HEK293T (cell line): ENCODE measurements around the gene ZACN.

Experiments used
- CTCF ChIA-PET: fragments of 350-600 bp; formaldehyde crosslinking; extraction: SDS; loops from one replicate; lab custom pipeline; 2021; ENCODE audit warnings: antibody characterized with exemption, inconsistent platforms; lab: Yijun Ruan, JAX
- POLR2A ChIA-PET: fragments of 350-600 bp; formaldehyde crosslinking; extraction: SDS; loops from one replicate; lab custom pipeline; 2020; ENCODE audit warnings: antibody characterized with exemption, inconsistent platforms; lab: Yijun Ruan, JAX
- DNase-seq: peaks from one replicate; pipeline ENCODE4 v3.0.0; 2012; ENCODE audit warnings: mixed read lengths; ENCODE audit errors: extremely low spot score
- ARNT ChIP-seq: fragments of 450-650 bp; IDR thresholded peaks from 2 replicates; pipeline ENCODE4 v1.6.1; 2017; ENCODE audit warnings: mild to moderate bottlenecking
- BHLHE40 ChIP-seq: fragments of 450-650 bp; IDR thresholded peaks from 2 replicates; pipeline ENCODE4 v1.6.1; 2016; ENCODE audit warnings: mild to moderate bottlenecking, moderate library complexity, borderline replicate concordance
- CTBP1 ChIP-seq: fragments of 450-650 bp; IDR thresholded peaks from 2 replicates; pipeline ENCODE4 v1.6.1; 2016; ENCODE audit warnings: borderline replicate concordance
- ELF4 ChIP-seq: fragments of 450-650 bp; IDR thresholded peaks from 2 replicates; pipeline ENCODE4 v1.6.1; 2017; ENCODE audit warnings: antibody characterized with exemption
- FOXA1 ChIP-seq: fragments of 450-650 bp; IDR thresholded peaks from 2 replicates; pipeline ENCODE4 v1.6.1; 2016; ENCODE audit warnings: mild to moderate bottlenecking
- FOXK2 ChIP-seq: fragments of 450-650 bp; IDR thresholded peaks from 2 replicates; pipeline ENCODE4 v1.6.1; 2016; ENCODE audit warnings: mild to moderate bottlenecking
- FOXM1 ChIP-seq: fragments of 450-650 bp; IDR thresholded peaks from 2 replicates; pipeline ENCODE4 v1.6.1; 2017; ENCODE audit warnings: mild to moderate bottlenecking, borderline replicate concordance
- HDGF ChIP-seq: fragments of 450-650 bp; IDR thresholded peaks from 2 replicates; pipeline ENCODE4 v1.6.1; 2017; ENCODE audit warnings: antibody characterized with exemption, borderline replicate concordance
- L3MBTL2 ChIP-seq: fragments of 450-650 bp; conservative IDR thresholded peaks from 2 replicates; pipeline ENCODE4 v1.6.1; 2016; ENCODE audit warnings: mild to moderate bottlenecking
- LEF1 ChIP-seq: fragments of 450-650 bp; IDR thresholded peaks from 2 replicates; pipeline ENCODE4 v1.6.1; 2017; ENCODE audit warnings: mild to moderate bottlenecking, borderline replicate concordance
- NFRKB ChIP-seq: fragments of 450-650 bp; IDR thresholded peaks from 2 replicates; pipeline ENCODE4 v1.6.1; 2016; ENCODE audit warnings: mild to moderate bottlenecking, moderate library complexity
- SP1 ChIP-seq: fragments of 450-650 bp; IDR thresholded peaks from 2 replicates; pipeline ENCODE4 v1.6.1; 2017
- SUZ12 ChIP-seq: fragments of 450-650 bp; IDR thresholded peaks from 2 replicates; pipeline ENCODE4 v1.6.1; 2016; ENCODE audit warnings: mild to moderate bottlenecking
- TARDBP ChIP-seq: fragments of 450-650 bp; IDR thresholded peaks from 2 replicates; pipeline ENCODE4 v1.6.1; 2016
- ZNF384 ChIP-seq: fragments of 450-650 bp; IDR thresholded peaks from 2 replicates; pipeline ENCODE4 v1.6.1; 2016
- TF ChIP-seq, protein P1 (sequence below): fragments of 450-650 bp; IDR thresholded peaks from 2 replicates; pipeline ENCODE4 v1.6.1; 2016

ZACN gene

DNA sequence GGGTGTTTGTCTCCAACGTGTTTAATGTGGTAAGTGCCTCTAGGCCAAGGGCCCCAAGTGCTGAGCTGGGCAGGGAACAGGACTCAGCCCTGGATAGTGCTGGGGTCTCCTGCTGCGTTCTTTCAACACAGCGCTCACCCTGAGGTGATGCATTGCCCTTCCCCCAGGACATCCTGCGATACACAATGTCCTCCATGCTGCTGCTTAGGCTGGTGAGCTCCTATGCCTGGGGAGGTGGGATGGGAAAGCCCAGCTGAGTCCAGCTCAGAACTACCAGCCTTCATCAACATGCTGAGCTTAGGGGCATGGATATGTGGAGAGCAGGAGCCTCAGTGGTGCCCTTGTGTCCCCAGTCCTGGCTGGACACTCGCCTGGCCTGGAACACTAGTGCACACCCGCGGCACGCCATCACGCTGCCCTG, 563 bp downstream of the ZACN start:
- TF ChIP-seq LEF1 (no peak), SUZ12 (no peak), HDGF (no peak), BHLHE40 (no peak), ELF4 (no peak), NFRKB (no peak), SP1 (no peak), L3MBTL2 (no peak)
- ChIA-PET POLR2A (interaction anchor here (0.7 to 1.9 kb wide), 2 partner anchors 7 to 11 kb away, joined by 3 to 11 read pairs; partner anchors contain the start of gene SRP68), CTCF (interaction anchor here (0.9 kb wide), 1 partner anchor 204 kb away, joined by 3 read pairs; no protein-coding TSS in a partner anchor)
- DNase-seq = no peak

DNA sequence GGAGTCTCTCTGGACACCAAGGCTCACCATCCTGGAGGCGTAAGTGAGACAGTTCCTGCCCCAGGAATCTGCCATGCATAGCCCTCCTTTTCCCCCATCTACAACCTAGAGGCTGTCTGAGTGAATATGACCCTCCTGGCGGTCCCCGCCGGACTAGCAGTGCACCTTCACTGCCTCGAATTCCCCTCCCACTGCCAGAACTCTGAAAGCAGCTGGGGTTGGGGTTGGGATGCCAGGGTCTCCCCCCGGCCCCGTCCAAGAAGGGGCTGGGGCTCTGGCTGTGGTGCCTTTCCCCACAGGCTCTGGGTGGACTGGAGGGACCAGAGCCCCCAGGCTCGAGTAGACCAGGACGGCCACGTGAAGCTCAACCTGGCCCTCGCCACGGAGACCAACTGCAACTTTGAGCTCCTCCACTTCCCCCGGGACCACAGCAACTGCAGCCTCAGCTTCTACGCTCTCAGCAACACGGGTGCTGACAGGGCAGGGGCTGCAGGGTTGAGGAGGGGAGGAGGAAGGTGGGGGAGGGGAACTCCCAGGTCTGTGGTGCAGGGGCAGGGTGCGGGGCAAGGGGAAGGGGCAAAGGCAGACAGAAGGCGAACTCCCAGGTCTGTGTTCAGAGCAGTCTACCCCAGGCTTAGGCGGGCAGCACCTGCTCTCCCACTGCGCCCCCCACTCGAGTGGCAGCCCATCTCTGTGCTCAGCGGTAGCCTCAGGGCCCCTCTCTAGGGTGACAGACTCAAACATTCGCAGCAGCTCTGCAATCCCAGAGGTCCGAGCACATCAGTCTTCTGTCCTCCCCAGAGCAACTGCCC, 1.2 kb downstream of the ZACN start:
- ChIA-PET POLR2A (interaction anchor here (0.7 to 1.9 kb wide), 3 partner anchors 8 to 27 kb away, joined by 3 to 11 read pairs (median 4); partner anchors contain the start of genes EXOC7 and SRP68), CTCF (interaction anchor here (0.9 to 1.1 kb wide), 2 partner anchors 67 to 204 kb away, joined by 3 read pairs; no protein-coding TSS in a partner anchor)
- TF ChIP-seq, protein P1, sequence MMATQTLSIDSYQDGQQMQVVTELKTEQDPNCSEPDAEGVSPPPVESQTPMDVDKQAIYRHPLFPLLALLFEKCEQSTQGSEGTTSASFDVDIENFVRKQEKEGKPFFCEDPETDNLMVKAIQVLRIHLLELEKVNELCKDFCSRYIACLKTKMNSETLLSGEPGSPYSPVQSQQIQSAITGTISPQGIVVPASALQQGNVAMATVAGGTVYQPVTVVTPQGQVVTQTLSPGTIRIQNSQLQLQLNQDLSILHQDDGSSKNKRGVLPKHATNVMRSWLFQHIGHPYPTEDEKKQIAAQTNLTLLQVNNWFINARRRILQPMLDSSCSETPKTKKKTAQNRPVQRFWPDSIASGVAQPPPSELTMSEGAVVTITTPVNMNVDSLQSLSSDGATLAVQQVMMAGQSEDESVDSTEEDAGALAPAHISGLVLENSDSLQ = no peak
- TF ChIP-seq FOXA1 (no peak), ARNT (no peak), NFRKB (no peak), FOXM1 (no peak), CTBP1 (no peak), L3MBTL2 (no peak)
- DNase-seq = no peak

DNA sequence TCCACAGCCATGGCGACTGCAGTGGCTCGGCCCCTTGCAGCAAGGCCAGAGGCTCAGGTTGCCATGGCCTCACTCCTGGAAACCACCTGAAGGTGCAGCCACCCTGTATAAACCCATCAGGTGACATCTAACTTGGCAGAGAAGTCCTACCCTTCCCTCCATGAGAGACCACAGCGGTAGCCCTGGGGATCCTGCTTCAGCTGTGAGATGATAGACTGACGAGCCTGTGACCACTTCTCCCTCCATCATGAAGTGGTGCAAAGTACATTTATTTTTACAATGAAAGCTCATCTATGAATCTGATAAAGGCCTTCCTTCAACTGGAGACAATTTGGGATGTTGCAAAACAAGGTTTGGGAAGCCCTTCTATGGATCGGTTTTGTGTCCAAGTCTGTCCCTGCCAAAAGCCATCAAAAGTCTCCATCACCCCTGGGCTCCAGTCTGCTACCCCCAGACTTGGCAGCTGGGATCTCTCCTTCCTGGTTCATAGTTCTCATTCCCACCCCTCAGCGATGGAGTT, 1.8 kb downstream of the ZACN start:
- POLR2A ChIA-PET = interaction anchor here (0.7 to 1.9 kb wide), 3 partner anchors 9 to 27 kb away, joined by 3 to 11 read pairs (median 4); partner anchors contain the start of genes EXOC7 and SRP68
- DNase-seq = no peak
- no peak for TF ChIP-seq FOXK2
- TF ChIP-seq SUZ12 = no peak
- TF ChIP-seq LEF1 = no peak
- no peak for TF ChIP-seq SP1
- TF ChIP-seq ZNF384 = no peak
- TF ChIP-seq, protein P1 = no peak
- TF ChIP-seq L3MBTL2 = no peak
- no peak for TF ChIP-seq FOXA1
- no peak for TF ChIP-seq ARNT
- no peak for TF ChIP-seq ELF4
- TF ChIP-seq CTBP1 = no peak
- TF ChIP-seq BHLHE40 = no peak
- no peak for TF ChIP-seq HDGF
- no peak for TF ChIP-seq NFRKB
- TF ChIP-seq TARDBP = no peak
- CTCF ChIA-PET = interaction anchor here (1.1 kb wide), 1 partner anchor 67 kb away, joined by 3 read pairs; no protein-coding TSS in a partner anchor

DNA sequence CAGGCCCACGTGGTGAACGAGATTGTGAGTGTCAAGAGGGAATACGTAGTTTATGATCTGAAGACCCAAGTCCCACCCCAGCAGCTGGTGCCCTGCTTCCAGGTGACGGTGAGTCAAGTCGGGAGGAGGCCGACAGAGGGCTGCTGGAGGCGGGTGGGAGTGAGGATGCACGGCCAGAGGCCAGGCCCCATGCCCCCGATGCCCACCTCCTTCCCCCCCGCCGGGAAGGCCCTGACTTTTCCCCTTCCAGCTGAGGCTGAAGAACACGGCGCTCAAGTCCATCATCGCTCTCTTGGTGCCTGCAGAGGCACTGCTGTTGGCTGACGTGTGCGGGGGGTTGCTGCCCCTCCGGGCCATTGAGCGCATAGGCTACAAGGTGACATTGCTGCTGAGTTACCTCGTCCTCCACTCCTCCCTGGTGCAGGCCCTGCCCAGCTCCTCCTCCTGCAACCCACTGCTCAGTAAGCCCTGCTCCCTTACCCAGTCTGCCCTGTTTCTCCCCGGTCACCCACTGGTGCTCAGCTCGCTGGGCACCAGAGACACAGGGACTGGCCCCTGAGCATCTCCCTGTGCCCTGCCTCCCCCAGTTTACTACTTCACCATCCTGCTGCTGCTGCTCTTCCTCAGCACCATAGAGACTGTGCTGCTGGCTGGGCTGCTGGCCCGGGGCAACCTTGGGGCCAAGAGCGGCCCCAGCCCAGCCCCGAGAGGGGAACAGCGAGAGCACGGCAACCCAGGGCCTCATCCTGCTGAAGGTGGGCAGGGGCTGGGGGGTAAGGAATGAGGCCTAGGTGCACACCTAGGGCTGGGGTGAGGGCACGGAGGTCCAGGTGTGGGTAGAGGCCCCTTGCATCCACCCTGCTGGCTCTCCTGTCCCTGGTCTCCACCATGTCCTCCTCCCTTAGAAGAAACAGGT, 2.6 kb downstream of the ZACN start:
- ChIA-PET POLR2A (interaction anchor here (1.9 kb wide), 1 partner anchor 9 kb away, joined by 11 read pairs; the partner anchor contains the start of gene SRP68), CTCF (no interaction called here)
- TF ChIP-seq CTBP1 (no peak), LEF1 (no peak), ELF4 (no peak), SP1 (no peak), SUZ12 (no peak), BHLHE40 (no peak)
- DNase-seq = no peak

DNA sequence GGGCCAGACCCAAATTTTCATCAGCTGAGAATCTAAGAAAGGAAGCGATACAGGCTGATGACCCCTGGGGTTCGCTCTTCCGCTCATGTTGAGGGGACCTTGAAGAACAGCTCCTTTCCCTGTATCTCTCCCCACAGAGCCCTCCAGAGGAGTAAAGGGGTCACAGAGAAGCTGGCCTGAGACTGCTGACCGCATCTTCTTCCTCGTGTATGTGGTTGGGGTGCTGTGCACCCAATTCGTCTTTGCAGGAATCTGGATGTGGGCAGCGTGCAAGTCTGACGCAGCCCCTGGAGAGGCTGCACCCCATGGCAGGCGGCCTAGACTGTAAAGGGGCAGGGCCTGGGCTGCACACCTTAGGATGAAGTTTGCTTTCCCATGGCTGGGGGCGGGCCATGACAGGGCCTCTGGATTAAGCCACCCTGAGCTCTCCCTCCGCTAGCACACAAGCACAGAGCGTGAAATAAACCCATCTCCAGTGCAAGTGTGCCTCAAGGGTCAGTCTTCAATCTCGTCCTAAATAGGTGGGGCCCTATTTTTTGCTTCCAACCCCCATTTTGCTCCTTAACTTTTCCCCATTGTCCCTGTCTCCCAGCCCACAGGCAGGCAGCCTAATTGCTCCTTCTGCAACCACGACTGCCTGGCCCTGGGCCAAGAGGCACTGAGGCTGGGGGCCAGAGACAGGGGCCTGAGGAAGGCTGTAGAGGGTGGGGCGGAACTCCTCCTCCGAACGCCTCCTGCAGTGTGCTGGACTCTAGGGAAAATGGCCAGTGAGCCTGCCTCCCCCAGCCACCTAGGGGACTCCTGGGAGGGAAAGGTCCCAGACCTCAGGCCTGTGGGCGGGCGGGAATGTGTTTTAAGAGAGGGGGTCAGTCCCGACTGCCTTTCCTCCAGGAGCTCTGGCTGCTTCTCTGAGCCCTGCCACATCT, 3.6 kb downstream of the ZACN start:
- no peak for TF ChIP-seq NFRKB
- TF ChIP-seq FOXA1 = no peak
- TF ChIP-seq, protein P1 = no peak
- TF ChIP-seq SUZ12 = no peak
- no peak for TF ChIP-seq L3MBTL2
- TF ChIP-seq TARDBP = no peak
- no peak for TF ChIP-seq ZNF384
- no peak for TF ChIP-seq ELF4
- TF ChIP-seq FOXK2 = no peak
- TF ChIP-seq CTBP1 = no peak
- no peak for TF ChIP-seq LEF1
- no peak for TF ChIP-seq FOXM1
- no peak for TF ChIP-seq ARNT
- TF ChIP-seq HDGF = no peak
- no peak for TF ChIP-seq SP1
- no peak for TF ChIP-seq BHLHE40
- POLR2A ChIA-PET = interaction anchor here (1.0 kb wide), 1 partner anchor 10 kb away, joined by 6 read pairs; the partner anchor contains the start of gene SRP68
- no peak for DNase-seq
- CTCF ChIA-PET = interaction anchor here (0.9 kb wide), 1 partner anchor 69 kb away, joined by 3 read pairs; no protein-coding TSS in a partner anchor
